ENCODE results near the gene MINPP1.

GRCh38 chr10:87580016-87580415 lies 75.3 kb downstream of the MINPP1 start:
- TF ChIP-seq, protein P1, sequence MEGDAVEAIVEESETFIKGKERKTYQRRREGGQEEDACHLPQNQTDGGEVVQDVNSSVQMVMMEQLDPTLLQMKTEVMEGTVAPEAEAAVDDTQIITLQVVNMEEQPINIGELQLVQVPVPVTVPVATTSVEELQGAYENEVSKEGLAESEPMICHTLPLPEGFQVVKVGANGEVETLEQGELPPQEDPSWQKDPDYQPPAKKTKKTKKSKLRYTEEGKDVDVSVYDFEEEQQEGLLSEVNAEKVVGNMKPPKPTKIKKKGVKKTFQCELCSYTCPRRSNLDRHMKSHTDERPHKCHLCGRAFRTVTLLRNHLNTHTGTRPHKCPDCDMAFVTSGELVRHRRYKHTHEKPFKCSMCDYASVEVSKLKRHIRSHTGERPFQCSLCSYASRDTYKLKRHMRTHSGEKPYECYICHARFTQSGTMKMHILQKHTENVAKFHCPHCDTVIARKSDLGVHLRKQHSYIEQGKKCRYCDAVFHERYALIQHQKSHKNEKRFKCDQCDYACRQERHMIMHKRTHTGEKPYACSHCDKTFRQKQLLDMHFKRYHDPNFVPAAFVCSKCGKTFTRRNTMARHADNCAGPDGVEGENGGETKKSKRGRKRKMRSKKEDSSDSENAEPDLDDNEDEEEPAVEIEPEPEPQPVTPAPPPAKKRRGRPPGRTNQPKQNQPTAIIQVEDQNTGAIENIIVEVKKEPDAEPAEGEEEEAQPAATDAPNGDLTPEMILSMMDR (IDR thresholded peaks at IDR 0.05; ENCODE audit: insufficient read depth, low read depth, low read length): no peak
- no peak for TF ChIP-seq EZH2 (IDR thresholded peaks at IDR 0.05; ENCODE audit: insufficient read depth, low read length)

Measured in astrocyte (in vitro differentiated cells and primary cell).